Stimulated activated CD4-positive, alpha-beta T cell treated with anti-CD3 and anti-CD28 coated beads, Interleukin-12 subunit alpha, Interleukin-12 subunit beta, amount 100 ng/mL, for 24 hours (primary cell): ENCODE data around the gene FSTL5.

Source experiments
- DNase-seq, 2 experiments: peaks; one replicate each; pipeline ENCODE4 v3.0.0-alpha.2; 2020; ENCODE audit warnings: low read depth in 2 of 2

The FSTL5 gene

DNA sequence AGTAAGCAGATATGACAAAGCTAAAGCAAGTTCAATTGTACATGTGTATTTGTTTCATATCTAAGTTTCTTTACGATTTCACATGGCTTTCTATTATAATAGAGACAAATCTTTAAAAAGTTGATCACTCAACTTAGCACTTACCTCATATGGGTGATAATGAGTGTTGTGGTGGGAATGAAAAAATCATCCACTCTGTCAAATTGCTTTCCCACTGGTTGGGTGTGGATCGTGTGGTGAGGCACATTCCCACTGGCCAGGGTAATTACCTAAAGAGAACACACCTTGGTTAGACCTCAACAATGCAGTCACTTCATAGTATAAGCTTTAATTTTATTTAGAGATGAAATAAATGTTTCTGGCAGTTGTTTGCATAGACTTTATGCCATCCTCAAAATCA is 708.9 kb downstream of the FSTL5 start:
- no peak for DNase-seq

DNA sequence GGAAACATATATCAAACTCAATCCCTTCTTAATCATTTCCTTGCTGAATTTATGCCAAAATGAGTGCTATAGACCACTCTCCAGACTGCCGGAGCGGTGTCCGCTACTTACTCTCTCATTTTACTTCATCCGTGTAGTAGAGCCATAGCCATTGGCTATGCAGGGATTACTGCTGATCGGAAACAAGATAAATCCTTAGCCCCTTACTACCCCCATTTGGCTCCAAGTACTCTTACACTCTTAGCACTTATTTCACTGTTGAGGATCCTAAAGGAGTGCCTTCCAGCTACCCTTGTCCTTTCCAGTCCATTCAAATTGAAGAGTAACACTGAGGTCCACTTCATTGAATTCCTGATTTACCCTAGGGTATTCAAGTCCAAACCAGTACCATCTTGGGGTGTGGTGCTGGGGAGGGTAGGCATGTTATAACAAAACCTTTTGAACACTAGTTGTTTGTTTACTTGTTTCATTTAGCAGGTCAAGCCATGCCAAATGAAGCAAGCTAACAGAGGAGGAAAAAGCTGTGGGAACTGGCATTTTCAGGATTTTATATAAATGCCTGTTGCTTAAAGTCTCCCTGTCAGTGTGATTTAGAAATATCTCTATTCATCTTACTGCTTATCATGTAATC is 715.1 kb downstream of the FSTL5 start:
- no peak for DNase-seq

DNA sequence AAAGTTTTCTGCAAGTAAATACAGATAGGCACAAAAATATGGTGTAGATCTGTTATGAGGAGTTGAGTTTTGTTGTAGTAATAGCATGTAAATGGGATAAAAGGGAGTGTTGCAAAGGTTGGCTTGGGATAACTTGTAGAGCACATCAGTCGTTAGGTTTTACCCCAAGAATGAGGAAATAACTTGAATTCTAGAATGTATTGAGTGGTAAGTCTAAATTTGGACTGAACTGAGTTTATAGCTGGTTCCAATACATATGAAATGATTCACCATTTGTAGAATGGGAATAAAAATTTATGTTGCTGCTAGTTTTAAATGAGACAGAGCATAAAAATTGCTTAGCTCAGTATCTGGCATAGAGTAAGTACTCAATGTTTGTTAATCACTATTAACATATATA is 719.2 kb downstream of the FSTL5 start:
- DNase-seq, result no peak

DNA sequence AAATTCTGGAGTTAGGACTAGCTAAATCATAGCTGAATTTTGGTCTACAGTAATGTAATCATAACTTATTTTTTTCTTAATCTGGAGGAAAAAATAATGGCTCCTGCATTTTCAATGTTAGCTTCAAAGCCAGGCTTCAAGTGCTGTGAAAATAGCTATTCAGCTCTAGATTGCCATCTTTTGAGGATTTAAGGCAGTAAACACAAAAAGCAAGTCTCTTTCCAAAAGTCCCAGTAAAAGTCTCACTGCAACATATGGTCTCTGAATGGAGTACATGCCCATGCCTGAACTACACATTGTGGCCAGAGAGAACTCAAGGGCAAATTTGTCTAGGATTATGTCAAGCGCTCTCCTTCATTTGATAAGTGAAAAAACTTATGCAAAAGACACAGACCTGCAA is 720.9 kb downstream of the FSTL5 start:
- no peak for DNase-seq

DNA sequence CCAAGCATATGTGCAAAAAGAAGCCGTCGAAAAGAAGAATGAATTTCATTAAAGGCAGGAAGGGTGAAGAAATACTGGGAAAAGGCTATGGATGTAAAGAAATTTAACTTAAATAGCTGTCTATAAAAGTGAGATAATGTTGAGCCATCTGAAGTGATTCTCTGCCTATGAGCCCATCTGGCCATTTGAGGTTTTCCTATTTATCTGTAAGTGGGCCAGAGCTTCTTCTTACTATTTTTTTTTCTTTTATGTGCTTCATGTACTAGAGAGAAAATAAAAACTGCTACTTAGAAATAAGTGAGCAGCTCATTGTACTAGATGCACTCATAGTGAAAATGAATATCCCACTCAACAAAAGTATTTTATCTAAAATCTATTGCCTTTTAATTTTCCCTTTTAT is 725.7 kb downstream of the FSTL5 start:
- no peak for DNase-seq

DNA sequence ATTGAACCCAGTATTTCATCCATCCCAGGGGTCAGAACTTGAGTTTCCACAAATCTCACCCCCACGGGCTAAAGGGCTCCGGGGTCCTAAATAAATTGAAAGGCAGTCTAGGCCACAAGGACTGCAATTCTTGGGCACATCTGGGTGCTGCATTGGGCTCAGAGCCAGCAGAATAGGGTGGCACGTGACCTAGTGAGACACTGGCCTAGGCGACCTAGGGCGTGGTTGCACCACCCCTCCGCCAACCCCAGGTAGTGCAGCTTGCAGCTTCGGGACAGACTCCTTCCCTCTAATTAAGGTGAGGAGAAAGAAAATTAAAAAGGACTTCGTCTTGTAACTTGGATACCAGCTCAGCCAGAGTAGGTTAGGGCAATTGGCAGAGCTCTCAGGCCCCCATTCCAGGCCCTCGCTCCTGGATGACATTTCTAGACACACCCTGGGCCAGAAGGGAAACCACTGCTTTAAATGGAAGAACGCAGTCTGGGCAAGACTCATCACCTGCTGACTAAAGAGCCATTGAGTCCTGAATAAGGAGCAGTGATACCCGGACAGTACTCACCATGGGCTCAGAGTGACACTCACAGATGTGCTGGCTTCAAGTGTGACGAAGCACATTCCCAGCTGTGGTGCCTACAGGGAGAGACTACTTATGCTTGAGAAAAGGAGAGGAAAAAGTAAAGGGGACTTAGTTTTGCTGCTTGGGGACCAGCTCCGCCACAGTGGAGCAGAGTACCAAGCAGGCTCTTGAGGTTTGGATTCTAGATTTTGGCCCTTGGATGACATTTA is 735.4 kb downstream of the FSTL5 start:
- DNase-seq, result no peak

DNA sequence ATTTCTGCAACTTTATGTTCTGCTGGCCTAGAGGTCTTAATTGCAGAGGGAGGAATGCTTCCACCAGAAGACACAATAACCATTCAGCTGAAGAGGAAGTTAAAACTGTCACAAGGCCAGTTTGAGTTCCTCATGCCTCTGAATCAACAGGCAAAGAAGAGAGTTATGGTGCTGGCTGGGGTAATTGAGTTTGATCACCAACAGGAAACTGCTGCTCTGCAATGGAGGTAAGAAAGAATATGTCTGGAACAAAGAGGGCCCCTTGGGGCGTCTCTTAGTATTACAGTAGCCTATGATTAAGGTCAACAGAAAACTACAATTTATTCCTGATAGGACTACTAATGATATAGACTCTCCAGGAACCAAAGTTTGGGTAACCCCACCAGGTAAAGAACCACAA is 744.0 kb downstream of the FSTL5 start:
- DNase-seq, result no peak

DNA sequence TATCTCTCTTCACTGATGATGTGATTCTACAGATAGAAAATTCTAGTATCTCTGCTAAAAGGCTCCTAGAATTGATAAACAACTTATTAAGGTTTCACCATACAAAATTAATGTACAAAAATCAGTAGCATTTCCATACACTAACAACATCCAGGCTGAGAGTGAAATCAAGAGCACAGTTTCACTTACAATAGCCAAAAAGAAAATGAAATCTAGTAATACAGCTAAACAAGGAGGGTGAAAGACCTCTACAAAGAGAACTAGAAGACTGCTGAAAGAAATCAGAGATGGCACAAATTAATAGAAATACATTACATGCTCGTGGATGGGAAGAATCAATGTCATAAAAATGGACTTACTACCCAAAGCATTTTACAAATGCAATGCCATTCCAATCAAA is 751.9 kb downstream of the FSTL5 start:
- DNase-seq, result no peak

DNA sequence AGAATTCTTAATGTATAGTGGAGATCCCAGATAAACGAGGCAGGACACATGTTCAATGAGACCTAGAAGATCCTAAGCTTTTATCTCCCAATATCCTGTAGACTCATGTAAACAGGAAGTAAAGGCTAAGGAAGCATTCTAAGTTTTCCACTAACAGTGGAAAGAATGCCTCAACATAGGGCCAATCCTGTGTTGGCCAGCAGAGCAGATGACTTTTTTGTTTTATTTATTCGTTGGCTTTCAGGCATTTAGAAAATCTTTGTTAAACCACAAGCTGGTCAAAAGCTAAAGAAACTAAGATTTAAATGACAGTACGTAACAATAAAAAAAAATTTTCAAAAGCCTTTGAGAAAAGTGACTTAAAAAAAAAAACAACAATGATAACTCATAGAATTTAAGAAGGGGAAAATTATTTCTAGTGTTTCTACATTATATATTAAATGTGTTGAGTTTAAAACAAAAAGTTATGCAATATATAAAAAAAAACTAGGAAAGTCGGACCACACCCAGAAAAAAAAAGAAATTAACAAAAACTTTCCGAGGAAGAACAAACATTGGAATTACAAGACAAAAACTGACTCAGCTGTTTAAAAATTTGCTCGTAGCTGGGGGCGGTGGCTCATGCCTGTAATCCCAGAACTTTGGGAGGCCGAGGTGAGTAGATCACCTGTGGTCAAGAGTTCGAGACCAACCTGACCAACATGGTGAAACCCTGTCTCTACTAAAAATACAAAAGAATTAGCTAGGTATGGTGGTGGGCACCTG is 759.3 kb downstream of the FSTL5 start:
- DNase-seq, result no peak

DNA sequence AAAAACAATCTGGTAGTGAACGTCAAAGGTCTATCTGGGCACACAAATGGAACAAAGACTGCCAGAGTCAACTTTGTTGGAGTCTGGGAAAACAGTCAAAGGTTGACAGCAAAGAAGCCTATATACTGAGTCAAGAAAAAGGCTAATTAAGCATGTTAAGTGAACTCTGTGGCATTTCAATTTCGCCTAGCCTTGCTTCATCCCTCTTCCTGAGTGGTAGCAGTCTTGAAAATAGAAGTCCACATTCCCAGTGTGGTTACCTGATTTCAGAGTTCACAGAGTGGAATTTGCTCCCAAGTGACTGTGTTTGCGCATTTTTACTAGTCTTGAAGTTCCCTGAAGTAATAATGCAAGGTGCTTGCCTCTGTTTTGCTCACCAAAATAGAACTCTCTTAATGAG is 760.0 kb downstream of the FSTL5 start:
- no peak for DNase-seq

DNA sequence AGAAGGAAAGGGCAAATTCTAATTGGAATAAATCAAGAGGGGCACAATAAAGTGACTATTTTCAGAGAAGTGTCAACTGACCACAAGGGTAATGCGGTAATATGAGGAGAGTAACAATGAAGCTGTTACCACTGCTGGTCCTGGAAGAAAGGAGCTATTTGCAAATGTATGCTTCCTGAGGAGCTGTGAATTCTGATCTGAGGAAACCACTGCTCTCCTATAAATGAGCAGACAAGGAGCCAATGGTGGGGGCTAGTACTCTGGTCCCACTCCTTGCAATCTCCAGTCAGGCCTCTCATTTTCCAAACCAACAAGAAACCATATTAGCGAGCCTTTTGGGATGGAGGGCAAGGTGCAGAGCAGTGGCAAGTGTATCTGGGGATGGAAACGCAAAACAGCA is 770.2 kb downstream of the FSTL5 start:
- no peak for DNase-seq

DNA sequence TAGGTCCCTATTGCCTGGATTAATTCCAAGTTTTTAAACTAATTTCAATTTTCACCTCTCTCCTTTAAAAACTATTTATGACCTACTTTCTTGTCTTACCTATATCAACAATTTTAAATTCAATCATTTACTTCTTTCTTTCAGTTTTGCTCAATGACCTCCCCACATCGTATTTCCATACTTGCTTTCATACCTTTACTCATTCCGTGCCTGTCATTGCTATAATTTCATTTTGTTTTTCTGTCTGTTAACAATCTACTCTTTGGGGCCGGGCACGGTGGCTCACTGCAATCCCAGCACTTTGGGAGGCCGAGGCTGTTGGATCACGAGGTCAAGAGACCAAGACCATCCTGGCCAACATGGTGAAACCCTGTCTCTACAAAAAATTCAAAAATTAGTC is 781.1 kb downstream of the FSTL5 start:
- DNase-seq, result no peak

DNA sequence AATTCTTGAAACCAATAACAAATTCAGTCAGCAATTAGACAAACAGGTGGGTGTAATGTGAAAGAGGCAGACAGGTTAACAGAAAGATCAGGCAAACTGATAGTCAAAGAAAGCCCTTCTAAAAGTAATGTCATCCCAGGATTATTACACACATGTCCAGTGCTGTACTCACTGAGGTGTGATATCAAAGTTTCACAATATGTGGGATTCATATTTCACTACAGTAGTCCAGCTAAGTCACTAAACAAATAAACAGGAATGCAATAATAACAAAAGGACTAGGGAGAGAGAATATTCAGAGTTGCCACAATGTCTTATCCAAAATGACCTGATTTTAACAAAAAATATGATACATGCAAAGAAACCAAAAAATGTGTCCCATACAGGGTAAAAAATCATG is 787.5 kb downstream of the FSTL5 start:
- no peak for DNase-seq

DNA sequence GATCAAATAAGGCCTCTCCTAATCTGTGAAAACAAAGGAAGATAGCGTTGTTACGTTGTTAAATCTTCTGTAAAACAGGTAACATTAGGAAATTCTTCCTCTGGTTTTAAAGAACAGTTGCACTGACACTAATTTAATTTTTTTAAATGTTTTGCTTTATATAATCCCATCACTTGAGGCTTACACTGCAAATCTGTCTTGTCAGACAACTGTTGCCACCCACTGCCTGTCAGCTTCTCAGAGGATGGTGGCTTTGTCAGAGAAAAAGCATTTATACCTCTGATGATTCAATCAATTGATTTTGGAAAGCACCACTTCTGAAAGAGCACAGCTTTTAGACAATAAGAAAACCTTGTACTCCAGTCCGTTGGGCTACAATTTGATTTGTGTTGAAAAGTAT is 799.1 kb downstream of the FSTL5 start:
- DNase-seq, result no peak

DNA sequence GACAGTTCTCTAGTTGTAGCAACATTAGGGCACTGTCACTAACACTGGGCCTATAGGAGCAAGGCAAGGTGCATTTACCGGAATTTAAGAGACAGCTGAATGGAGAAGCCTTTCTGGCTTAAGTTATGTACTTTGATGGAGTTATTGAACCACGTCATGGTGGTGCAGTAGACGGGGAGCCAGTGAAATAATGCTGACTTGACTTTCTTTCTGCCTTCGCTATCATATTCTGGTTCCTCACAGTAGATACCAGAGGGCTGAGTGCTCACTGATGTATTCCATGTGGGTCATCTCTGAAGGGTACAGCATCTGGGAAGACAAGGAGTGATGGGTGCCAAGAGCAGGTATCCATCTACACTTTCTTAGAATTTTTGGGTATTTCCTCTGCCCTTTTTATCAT is 802.8 kb downstream of the FSTL5 start:
- no peak for DNase-seq

DNA sequence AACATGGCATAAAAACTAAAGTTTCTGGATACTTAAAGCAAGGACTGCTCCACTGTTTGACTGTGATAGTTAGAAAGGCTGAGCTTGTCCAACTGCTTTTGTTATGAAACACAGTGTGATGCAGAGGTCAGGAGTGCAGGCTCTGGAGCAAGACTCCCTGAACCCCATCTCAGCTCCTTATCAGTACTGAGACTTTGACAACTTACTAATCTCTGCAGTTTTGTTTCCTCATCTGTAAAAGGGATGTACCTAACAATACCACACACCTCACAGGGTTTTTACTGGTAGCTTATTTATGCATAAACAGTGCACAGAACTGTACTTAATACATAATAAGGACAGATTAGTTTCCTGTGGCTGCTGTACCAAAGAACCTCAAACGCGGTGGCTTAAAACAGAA is 804.3 kb downstream of the FSTL5 start:
- no peak for DNase-seq

DNA sequence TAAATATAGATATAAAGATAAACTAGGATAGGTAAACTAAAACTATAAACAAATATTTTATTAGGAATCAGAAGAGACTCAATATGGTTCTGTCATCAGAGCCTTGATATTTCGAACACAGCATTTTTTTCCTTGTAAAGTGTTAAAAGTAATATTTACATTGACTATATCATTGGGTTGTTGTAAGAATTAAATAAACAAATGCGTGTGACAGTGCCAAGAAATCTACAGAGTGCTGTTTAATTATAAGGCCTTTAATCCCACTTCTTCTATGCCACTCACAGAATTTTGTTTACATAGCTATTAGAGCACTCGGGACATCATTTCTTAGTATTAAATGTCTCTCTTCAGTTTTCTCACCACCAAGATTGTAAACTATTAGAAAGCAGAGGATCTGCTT is 807.4 kb downstream of the FSTL5 start:
- no peak for DNase-seq

DNA sequence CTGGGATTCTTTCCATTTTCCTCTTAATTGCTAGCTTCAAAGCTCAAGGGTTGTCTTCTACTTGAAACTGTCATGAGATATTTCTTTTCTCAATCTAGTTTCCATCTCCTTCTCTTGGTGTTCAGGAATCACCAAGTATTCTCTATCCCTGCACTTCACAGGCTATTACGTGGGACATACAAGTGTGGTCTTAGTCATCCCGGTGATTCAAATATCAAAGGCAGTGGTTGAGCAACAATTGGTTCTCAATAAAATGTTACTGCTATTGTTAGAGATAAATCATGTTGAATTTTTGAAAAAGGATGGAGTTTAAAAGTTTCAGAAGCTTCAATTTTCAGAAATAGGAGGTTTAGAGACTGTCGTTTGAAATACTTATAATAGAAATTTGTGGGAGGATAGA is 812.9 kb downstream of the FSTL5 start:
- DNase-seq, result no peak

DNA sequence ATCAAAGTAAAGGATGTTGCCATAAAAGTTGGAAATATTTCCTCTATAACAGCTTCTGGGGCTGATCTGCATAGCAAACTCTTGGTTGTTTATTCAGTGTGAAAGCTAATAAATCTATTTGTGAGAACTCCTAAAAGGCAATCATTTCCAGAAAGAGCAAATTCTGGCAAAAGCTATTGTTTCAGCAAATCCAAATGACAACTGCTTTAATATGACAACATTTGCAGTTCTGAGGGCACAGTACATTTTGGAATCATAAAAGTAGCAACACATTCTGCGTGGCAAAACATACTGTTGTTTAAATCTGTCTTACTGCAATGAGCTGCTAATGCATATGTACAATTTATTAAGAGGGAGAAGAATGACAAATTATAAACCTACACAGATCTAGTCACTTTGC is 818.1 kb downstream of the FSTL5 start:
- DNase-seq, result no peak

DNA sequence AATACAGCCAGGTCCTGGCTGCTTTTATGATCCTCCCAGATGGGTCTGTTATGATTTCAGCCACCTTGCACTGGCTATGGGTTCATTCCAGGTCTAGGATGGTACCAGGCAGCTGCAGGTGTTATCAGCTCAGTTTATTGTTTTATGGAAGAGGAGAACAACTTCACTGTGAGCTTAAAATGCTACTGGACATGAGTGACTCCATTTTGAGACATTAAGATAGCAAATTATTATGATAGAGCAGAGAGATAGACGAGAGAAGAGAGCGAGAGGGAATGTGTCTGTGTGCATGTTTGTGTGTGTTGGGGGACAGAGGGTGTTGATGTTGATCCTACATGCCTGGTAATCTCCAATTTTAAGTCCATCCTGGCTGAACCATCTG is 820.2 kb downstream of the FSTL5 start:
- no peak for DNase-seq

DNA sequence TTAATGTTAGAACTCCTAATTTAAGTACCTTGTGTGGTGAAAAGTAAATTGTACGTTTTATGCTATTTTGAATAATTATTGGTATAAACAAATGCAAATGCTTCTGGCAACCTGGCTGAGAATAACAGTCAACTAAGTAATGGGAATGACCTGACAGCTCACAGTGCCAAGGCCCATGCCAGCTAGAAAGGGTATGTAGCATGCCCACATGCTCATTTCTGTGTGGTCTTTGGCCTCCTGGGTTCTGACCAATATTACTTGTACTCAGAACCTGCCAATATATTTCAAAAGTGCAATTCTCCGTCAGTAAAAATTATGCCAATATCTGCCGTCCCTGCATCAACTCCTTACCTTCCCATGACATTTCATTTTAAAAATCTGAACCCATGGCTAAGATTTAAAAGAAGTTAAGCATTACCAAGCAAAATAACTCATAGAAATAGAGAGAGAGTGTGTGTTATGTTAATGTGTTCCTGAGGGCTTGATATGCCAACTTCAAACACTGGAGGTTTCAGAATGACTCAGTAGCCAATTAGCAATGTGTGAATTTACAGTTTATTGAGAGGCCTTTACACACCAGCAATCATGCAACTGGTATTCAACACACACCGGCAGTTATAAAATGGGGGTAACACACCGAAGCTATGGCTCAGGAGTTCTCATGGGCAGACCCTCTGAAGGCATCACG is 820.8 kb downstream of the FSTL5 start:
- no peak for DNase-seq

DNA sequence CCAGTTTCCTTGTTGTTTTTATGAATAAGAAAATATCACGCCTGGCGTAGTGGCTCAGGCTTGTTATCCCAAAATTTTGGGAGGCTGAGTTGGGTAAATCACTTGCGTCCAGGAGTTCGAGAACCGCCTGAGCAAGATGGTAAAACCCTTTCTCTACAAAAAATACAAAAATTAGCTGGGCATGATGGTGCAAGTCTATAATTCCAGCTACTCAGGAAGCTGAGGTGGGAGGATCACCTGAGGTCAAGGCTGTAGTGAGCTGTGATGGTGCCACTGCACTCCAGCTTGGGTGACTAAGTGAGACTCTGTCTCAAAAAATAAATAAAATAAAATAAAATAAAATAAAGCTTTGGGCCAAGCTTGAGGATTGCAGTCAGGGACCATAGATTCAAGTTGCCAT is 827.2 kb downstream of the FSTL5 start:
- no peak for DNase-seq
